SK-N-MC (cell line): Measurements from ENCODE around the gene TGM5.

Source experiments
- EZH2 ChIP-seq: fragments of 200-600 bp; sonication (generic); IDR thresholded peaks from one replicate; pipeline ENCODE4 v1.6.1; 2017; ENCODE audit warnings: antibody characterized with exemption
- POLR2AphosphoS5 ChIP-seq: IDR thresholded peaks from 2 replicates; pipeline ENCODE4 v1.6.1; 2012; ENCODE audit warnings: mild to moderate bottlenecking, low read depth, low read length, borderline replicate concordance

GRCh38 chr15:43249236-43249635 is 17.5 kb downstream of the TGM5 start:
- TF ChIP-seq POLR2AphosphoS5 (no peak), EZH2 (no peak)
